NCI-H460 (cell line): ENCODE data around the gene DTNB. TPM values are rescaled to one million over a fixed set of nuclear protein-coding genes. Genes with fewer than 3 reads are reported as not detected.

Experiments used
- DNase-seq: peaks from one replicate; pipeline ENCODE4 v3.0.0-alpha.2; 2016; ENCODE audit warnings: low read depth; ENCODE audit errors: extremely low read depth
- total RNA-seq: library from RNA; depleted of rRNA; stranded (reverse); fragments of >200 nt; shearing (Covaris generic); gene quantifications from 2 replicates; pipeline ENCODE4 v1.2.3, GENCODE V29; 2014

DTNB gene
- total RNA-seq, 1 experiment from 2014 or later: 10.7 TPM

DNA sequence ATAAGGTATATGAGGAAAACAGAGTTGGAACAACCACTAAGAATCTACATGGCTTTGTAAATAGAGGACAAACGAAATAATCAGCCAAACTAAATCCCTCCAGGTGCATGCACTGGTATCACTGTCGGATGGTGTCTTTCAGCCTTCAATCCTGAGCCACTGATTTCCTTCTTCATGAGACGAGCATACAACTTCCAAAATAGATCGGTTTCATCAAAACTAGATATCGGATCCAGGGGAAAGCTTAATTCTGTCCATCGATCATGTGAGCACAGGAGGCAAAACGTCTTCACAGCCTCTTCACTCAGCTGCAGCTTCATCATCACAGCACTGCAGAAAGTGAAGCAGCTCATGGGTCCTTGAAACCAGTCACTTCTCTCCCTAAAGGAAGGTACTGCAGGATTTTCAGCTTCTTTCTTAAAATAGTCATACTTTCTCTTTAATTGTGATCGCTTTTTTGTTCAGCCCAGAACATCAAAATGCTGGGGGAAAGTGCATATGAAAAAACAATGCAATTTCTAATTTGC, 80.5 kb downstream of the DTNB start:
- no peak for DNase-seq

- DNase-seq: no peak
Measured at GRCh38 chr2:25590921-25591505, 82.4 kb downstream of the DTNB start.

DNA sequence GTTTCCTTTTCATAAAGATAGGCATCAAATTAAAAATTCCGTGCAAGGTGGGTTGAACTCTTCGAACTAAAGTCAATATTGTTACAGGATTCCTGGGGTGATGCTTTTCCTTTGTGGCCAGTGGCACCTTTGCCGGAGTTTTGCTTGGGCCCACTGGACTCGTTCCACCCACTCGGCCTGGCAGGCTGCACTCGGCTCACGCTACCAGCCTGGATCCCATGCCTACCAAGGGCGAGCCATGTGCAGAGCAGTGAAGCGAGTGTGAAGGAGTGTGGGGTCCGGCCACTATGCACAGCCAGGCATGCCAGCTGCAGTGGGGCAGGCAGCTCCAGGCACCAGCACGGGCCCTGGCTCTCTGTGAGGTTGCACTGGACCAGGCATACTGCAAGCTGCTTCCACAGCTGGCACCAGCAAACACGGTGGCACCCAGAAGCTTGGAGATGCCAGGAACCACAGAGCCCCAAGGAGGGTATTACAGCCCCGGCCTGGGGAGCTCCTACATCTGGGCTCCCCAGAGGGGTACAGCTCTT, 83.6 kb downstream of the DTNB start:
- DNase-seq: no peak

GRCh38 chr2:25588576-25588975, 84.8 kb downstream of the DTNB start:
- no peak for DNase-seq

- DNase-seq: no peak
Measured at GRCh38 chr2:25587361-25587760, 86.0 kb downstream of the DTNB start.

GRCh38 chr2:25586726-25587144, 86.6 kb downstream of the DTNB start:
- DNase-seq: no peak

- DNase-seq: no peak
Measured at GRCh38 chr2:25585189-25585588, 88.2 kb downstream of the DTNB start.

GRCh38 chr2:25582077-25582830, 91.1 kb downstream of the DTNB start:
- no peak for DNase-seq

DNA sequence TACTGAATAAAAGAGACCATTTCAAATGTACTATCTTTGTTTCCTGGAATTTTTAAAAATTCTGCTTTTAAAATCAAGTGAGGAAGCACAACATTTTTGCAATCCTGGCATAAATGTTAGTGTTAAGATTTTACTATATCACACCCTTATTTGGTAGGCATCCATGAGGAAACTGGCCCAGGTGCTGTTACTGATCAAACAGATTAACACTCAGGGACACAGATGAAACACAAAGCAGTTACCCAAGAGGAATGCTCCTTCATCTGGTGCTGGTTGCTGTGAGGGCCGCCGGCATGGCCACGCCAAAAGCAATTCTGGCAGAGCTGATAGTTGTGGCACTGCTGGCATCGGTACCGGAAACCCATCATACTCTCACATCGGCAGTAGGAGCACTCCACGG, 96.8 kb downstream of the DTNB start:
- no peak for DNase-seq

- DNase-seq: no peak
Measured at GRCh38 chr2:25572638-25573037, 100.7 kb downstream of the DTNB start.

GRCh38 chr2:25570161-25570845, 103.1 kb downstream of the DTNB start:
- no peak for DNase-seq

- DNase-seq: peak; percentile 12
Measured at GRCh38 chr2:25567406-25567805, 106.0 kb downstream of the DTNB start.

- DNase-seq: no peak
Measured at GRCh38 chr2:25566694-25567093, 106.7 kb downstream of the DTNB start.

GRCh38 chr2:25566094-25566493, 107.3 kb downstream of the DTNB start:
- no peak for DNase-seq

DNA sequence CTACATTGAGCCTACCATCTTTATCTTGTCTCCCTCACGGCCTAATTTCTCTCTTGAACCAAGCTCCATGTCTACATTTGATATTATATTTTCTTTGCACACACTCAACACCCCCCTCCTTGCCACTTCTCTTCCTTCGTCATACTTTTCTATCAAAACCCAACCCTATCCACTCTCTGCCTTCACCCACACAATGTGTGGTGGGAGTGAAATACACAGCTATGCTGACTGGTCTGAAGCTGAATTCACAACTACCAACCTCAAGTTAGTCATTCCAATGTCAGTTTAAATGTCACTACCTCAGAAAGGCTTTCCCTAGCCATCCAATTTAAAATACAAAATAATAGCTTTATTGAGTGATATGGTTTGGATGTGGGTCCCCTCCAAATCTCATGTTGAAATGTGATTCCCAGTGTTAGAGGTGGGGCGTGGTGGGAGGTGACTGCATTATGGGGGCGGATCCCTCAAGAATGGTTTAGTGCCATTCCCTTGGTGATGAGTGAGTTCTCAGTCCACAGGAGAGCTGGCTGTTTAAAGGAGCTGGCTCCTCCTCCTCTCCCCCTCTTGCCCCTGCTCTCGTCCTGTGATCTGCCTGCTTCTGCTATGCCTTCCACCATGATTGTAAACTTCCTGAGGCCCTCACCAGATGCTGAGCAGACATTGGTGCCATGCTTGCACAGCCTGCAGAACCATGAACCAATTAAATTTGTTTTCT, 112.1 kb downstream of the DTNB start:
- DNase-seq: no peak

DNA sequence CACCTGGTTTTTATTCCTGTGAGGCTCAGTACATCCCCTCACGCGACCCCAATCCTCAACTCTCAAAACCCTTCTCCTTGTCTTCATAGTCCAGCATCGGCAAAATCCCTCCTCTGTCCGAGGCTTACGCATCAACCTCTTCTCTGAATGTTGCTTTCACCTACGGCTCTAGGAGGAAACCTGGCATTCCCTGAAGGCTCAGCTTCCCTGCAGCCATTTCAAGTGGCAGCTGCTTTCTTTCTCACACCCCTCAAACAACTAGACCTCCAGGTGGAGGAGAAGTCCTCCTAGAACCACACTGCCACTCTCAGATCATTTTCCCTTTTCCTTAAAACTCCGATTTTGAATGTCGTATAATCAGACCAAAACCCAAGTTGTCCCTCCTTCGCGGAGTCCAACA, 114.2 kb downstream of the DTNB start:
- no peak for DNase-seq

GRCh38 chr2:25558262-25558661, 115.1 kb downstream of the DTNB start:
- DNase-seq: no peak

DNA sequence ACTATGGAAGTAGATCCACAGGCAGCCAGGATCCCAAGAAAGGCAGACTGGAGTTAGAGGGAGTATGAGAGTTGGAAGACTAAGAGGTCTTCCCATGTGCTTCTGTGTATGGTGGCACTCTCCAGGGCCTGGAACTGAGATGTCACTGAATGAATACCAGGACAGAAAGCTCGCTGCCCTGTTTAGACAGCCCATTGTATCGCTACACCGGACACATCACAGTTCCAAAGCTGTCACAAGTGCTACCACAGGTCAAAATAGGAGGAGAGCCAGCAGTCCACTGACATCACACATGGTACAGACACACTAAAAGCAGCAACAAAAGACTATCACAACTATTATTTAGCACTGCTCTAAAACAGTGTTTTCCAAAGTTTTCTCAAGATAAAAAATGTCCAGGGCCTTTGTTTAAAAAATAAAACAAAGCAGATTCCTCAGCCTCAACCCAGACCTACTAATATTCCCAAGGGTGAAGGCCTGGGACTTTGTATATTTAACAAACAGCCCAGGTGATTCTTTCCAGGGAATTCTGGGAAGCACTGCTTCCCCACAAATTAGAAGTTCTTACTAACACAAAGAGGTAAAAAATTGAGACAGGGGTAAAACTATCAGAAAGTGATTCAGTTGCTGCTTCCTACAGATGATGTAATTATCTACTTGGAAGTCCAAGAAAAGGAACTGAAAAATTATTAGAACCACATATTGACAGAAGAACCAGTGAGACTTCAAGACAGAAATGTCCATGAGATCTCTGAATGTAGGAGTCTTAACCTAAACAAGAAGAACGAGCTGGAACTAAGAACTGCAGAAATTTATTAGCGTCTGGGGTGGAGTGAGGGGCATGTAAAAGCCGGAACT, 116.0 kb downstream of the DTNB start:
- DNase-seq: no peak

DNA sequence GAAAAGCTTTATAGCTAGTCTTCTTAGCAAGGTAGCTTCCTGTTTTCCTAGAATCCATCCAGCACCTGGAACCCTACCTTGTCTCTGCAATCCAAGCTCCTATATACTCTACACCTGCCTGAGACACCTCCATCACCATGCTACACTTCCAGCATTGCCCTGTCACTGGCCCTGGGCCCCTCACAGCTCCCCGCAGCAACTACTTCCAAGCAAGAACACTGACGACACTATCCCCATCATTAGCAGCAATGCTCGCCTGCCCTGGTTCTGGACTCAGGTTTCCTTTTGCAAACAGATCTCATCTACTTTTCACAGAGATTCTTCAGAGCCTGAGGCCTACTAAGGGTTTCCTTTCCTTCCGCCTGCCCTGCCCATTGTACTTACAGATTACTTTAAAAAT, 121.1 kb downstream of the DTNB start:
- no peak for DNase-seq

- DNase-seq: no peak
Measured at GRCh38 chr2:25551316-25551715, 122.1 kb downstream of the DTNB start.
